ENCODE results near the gene DTWD1. TPM values are rescaled to one million over a fixed set of nuclear protein-coding genes. Genes with fewer than 3 reads are reported as not detected.

DTWD1 gene
- polyA plus RNA-seq, 1 of the 3 experiments (the other 2 are of a cell fraction), result 13.9 TPM

- H3K9ac ChIP-seq, result no peak overlapping the region
- H2AFZ ChIP-seq (ENCODE audit: low read depth), result no peak overlapping the region
- H3F3A ChIP-seq (replicated peaks; ENCODE audit: insufficient read depth), result peaks cover 34% of the 10 kb centered on the region
- no peaks in the 10 kb centered on the region for H3K9me2 ChIP-seq
- H3K4me3 ChIP-seq (ENCODE audit: low read depth in 2 of 2, low read length in 1 of 2), result no peak overlapping the region
- ChIA-PET POLR2A (no interaction called here), CTCF (interaction anchor here (1.0 to 1.8 kb wide), 2 partner anchors 388 to 428 kb away, joined by 3 to 6 read pairs; no protein-coding TSS in a partner anchor)
- 52% methylated on average over 2 of the region's 2 CpGs for WGBS (ENCODE audit: low lambda C conversion rate)
- H3K27me3 ChIP-seq (ENCODE audit: insufficient read depth), result no peaks in the 10 kb centered on the region
- H3K4me1 ChIP-seq (ENCODE audit: control insufficient read depth in 1 of 2, insufficient read depth in 2 of 2, low read depth in 1 of 2, low read length in 1 of 2), result peaks cover 6 to 15% of the 10 kb centered on the region in 2 experiments; a peak in 3 of 4 replicates
- H3K9me3 ChIP-seq, result peaks cover 17% of the 10 kb centered on the region
- DNase-seq, result no peak
- no peak overlapping the region for H3K27ac ChIP-seq (ENCODE audit: low read depth in 2 of 2, low read length in 1 of 2)
- H3K4me2 ChIP-seq, result no peak overlapping the region
- TF ChIP-seq RAD21 (IDR thresholded peaks at IDR 0.05; ENCODE audit: low read length) (no peak), MAX (IDR thresholded peaks at IDR 0.05; ENCODE audit: low read depth) (no peak), MEF2A (IDR thresholded peaks at IDR 0.05; ENCODE audit: borderline replicate concordance, low read depth) (0 out of 2 replicates have a peak, but pooled peaks have one; percentile 20)
- H3K36me3 ChIP-seq (replicated peaks in 1 of 2; ENCODE audit: control insufficient read depth in 1 of 2, insufficient read depth in 2 of 2, low read length in 1 of 2), result peaks cover 28 to 42% of the 10 kb centered on the region in 2 experiments
- peaks cover 67% of the 10 kb centered on the region for H3K79me2 ChIP-seq (ENCODE audit: insufficient read depth)
- H4K20me1 ChIP-seq (ENCODE audit: insufficient read depth), result no peaks in the 10 kb centered on the region
Observed at GRCh38 chr15:49624056-49624455, 3.2 kb downstream of the DTWD1 start.

- Histone ChIP-seq H3K4me1 (ENCODE audit: control insufficient read depth in 1 of 2, insufficient read depth in 2 of 2, low read depth in 1 of 2, low read length in 1 of 2) (peaks cover 6 to 15% of the 10 kb centered on the region in 2 experiments; a peak in 3 of 4 replicates), H3K9me3 (peaks cover 17% of the 10 kb centered on the region), H3K4me2 (no peak overlapping the region), H4K20me1 (ENCODE audit: insufficient read depth) (no peaks in the 10 kb centered on the region), H3K4me3 (ENCODE audit: low read depth in 2 of 2, low read length in 1 of 2) (peak overlapping the region in 1 of 2 experiments; percentile 9; a peak in 1 of 4 replicates), H3K9me2 (no peaks in the 10 kb centered on the region), H3K27me3 (ENCODE audit: insufficient read depth) (no peaks in the 10 kb centered on the region), H3F3A (replicated peaks; ENCODE audit: insufficient read depth) (peaks cover 34% of the 10 kb centered on the region), H2AFZ (ENCODE audit: low read depth) (no peak overlapping the region), H3K79me2 (ENCODE audit: insufficient read depth) (peaks cover 62% of the 10 kb centered on the region), H3K9ac (no peak overlapping the region), H3K27ac (ENCODE audit: low read depth in 2 of 2, low read length in 1 of 2) (peak overlapping the region; percentile 39 to 84; a peak in 3 of 4 replicates), H3K36me3 (replicated peaks in 1 of 2; ENCODE audit: control insufficient read depth in 1 of 2, insufficient read depth in 2 of 2, low read length in 1 of 2) (peaks cover 38 to 55% of the 10 kb centered on the region in 2 experiments)
- ChIA-PET CTCF (no interaction called here), POLR2A (no interaction called here)
- over 99% methylated on average over 5 of the region's 5 CpGs for WGBS (ENCODE audit: low lambda C conversion rate)
- no peak for TF ChIP-seq JUND (IDR thresholded peaks at IDR 0.05)
- no peak for TF ChIP-seq POLR2AphosphoS5 (IDR thresholded peaks at IDR 0.05; ENCODE audit: low read depth, low read length)
- no peak for TF ChIP-seq RAD21 (IDR thresholded peaks at IDR 0.05; ENCODE audit: low read length)
- no peak for TF ChIP-seq PBX3 (IDR thresholded peaks at IDR 0.05)
- TF ChIP-seq FOXM1 (IDR thresholded peaks at IDR 0.05; ENCODE audit: low read depth), result no peak
- no peak for TF ChIP-seq TEAD4 (IDR thresholded peaks at IDR 0.05; ENCODE audit: borderline replicate concordance, insufficient read depth)
- no peak for TF ChIP-seq EP300 (IDR thresholded peaks at IDR 0.05; ENCODE audit: borderline replicate concordance in 1 of 2, low read depth in 1 of 2, low read length in 1 of 2)
- DNase-seq, result no peak
Observed at GRCh38 chr15:49625460-49626036, 4.7 kb downstream of the DTWD1 start.

- Histone ChIP-seq H3K4me3 (ENCODE audit: low read depth in 2 of 2, low read length in 1 of 2) (no peak overlapping the region), H3F3A (replicated peaks; ENCODE audit: insufficient read depth) (peaks cover 34% of the 10 kb centered on the region), H3K79me2 (ENCODE audit: insufficient read depth) (peaks cover 49% of the 10 kb centered on the region), H3K9ac (peak overlapping the region; percentile 17; the same call in 1 of the 2 replicates), H3K27ac (ENCODE audit: low read depth in 2 of 2, low read length in 1 of 2) (peak overlapping the region; percentile 44 to 84), H3K9me3 (peaks cover 17% of the 10 kb centered on the region), H3K36me3 (replicated peaks in 1 of 2; ENCODE audit: control insufficient read depth in 1 of 2, insufficient read depth in 2 of 2, low read length in 1 of 2) (peaks cover 45 to 66% of the 10 kb centered on the region in 2 experiments), H3K27me3 (ENCODE audit: insufficient read depth) (no peaks in the 10 kb centered on the region), H4K20me1 (ENCODE audit: insufficient read depth) (no peaks in the 10 kb centered on the region), H3K9me2 (no peaks in the 10 kb centered on the region), H3K4me2 (peak overlapping the region; percentile 59; the same call in 1 of the 2 replicates), H3K4me1 (ENCODE audit: control insufficient read depth in 1 of 2, insufficient read depth in 2 of 2, low read depth in 1 of 2, low read length in 1 of 2) (peaks cover 2 to 15% of the 10 kb centered on the region in 2 experiments; a peak in 3 of 4 replicates), H2AFZ (ENCODE audit: low read depth) (no peak overlapping the region)
- ChIA-PET CTCF (no interaction called here), POLR2A (no interaction called here)
- no peak for DNase-seq
- WGBS (ENCODE audit: low lambda C conversion rate), result 9% methylated on average over 1 of the region's 1 CpG
- TF ChIP-seq MAX (IDR thresholded peaks at IDR 0.05; ENCODE audit: low read depth) (0 out of 2 replicates have a peak, but pooled peaks have one; percentile 18), EP300 (IDR thresholded peaks at IDR 0.05; ENCODE audit: borderline replicate concordance in 1 of 2, low read depth in 1 of 2, low read length in 1 of 2) (peak in 1 of 2 experiments; percentile 40; a peak in 1 of 4 replicates), NFIC (IDR thresholded peaks at IDR 0.05; ENCODE audit: borderline replicate concordance) (peak; percentile 7; the same call in 1 of the 2 replicates), CTCF (IDR thresholded peaks at IDR 0.05) (no peak), PBX3 (IDR thresholded peaks at IDR 0.05) (peak; percentile 77), JUND (IDR thresholded peaks at IDR 0.05) (peak; percentile 74), POLR2AphosphoS5 (IDR thresholded peaks at IDR 0.05; ENCODE audit: low read depth, low read length) (peak; percentile 29; the same call in 1 of the 2 replicates), MEF2A (IDR thresholded peaks at IDR 0.05; ENCODE audit: borderline replicate concordance, low read depth) (peak; percentile 84), TEAD4 (IDR thresholded peaks at IDR 0.05; ENCODE audit: borderline replicate concordance, insufficient read depth) (peak; percentile 78), TAF1 (IDR thresholded peaks at IDR 0.05; ENCODE audit: borderline replicate concordance, low read depth, low read length) (no peak), CHD2 (IDR thresholded peaks at IDR 0.05; ENCODE audit: low read length, partially characterized antibody) (no peak), TCF12 (IDR thresholded peaks at IDR 0.05) (peak; percentile 59), ELF1 (IDR thresholded peaks at IDR 0.05) (no peak)
Observed at GRCh38 chr15:49627407-49627877, 6.6 kb downstream of the DTWD1 start.

Data from SK-N-SH (cell line).